WERI-Rb-1 (cell line): ENCODE results near the gene SCEL.

ENCODE experiments used
- DNase-seq: peaks from one replicate; pipeline ENCODE4 v3.0.0-alpha.2; 2020
- H3K27ac ChIP-seq: fragments of 250-450 bp; sonication (Bioruptor Pico); 2 replicates; pipeline ENCODE4 v1.5.1; 2020; ENCODE audit warnings: mild to moderate bottlenecking, moderate library complexity
- H3K27me3 ChIP-seq: fragments of 250-450 bp; sonication (Bioruptor Pico); 2 replicates; pipeline ENCODE4 v1.5.1; 2021; ENCODE audit warnings: mild to moderate bottlenecking, low read depth, moderate library complexity; ENCODE audit not compliant: insufficient read depth, severe bottlenecking
- H3K36me3 ChIP-seq: fragments of 250-450 bp; sonication (Bioruptor Pico); 2 replicates; pipeline ENCODE4 v1.5.1; 2020; ENCODE audit warnings: mild to moderate bottlenecking, moderate library complexity
- H3K4me3 ChIP-seq: 2 replicates; pipeline ENCODE4 v1.5.1; 2011; ENCODE audit warnings: low read depth, mild to moderate bottlenecking, control low read depth, low read length
- H3K9me3 ChIP-seq: fragments of 250-450 bp; sonication (Bioruptor Pico); 2 replicates; pipeline ENCODE4 v1.5.1; 2021; ENCODE audit warnings: mild to moderate bottlenecking, moderate library complexity; ENCODE audit not compliant: severe bottlenecking
- TF ChIP-seq, protein P1 (sequence below): IDR thresholded peaks from 2 replicates; pipeline ENCODE4 v1.5.1; 2011; ENCODE audit warnings: low read depth, mild to moderate bottlenecking, control low read depth, inconsistent platforms, low read length

SCEL gene

DNA sequence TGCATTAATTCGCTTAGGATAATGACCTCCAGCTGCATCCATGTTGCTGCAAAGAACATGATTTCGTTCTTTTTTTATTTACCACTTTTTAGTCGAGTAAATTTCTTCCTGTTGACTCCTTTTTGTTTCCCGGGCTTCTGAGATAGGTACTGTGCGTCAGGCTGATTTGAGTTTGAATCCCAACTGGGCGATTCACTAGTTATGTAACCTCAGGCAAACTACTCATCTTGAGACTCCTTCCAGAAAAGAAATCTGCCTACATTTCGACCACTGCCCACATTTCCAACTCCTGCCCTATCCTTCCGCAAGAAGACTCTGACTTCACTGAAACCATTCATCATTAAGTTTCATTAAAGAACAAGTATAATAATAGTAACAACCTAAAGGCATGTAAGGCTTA, 8.2 kb downstream of the SCEL start:
- no peak overlapping the region for H3K4me3 ChIP-seq
- TF ChIP-seq, protein P1, sequence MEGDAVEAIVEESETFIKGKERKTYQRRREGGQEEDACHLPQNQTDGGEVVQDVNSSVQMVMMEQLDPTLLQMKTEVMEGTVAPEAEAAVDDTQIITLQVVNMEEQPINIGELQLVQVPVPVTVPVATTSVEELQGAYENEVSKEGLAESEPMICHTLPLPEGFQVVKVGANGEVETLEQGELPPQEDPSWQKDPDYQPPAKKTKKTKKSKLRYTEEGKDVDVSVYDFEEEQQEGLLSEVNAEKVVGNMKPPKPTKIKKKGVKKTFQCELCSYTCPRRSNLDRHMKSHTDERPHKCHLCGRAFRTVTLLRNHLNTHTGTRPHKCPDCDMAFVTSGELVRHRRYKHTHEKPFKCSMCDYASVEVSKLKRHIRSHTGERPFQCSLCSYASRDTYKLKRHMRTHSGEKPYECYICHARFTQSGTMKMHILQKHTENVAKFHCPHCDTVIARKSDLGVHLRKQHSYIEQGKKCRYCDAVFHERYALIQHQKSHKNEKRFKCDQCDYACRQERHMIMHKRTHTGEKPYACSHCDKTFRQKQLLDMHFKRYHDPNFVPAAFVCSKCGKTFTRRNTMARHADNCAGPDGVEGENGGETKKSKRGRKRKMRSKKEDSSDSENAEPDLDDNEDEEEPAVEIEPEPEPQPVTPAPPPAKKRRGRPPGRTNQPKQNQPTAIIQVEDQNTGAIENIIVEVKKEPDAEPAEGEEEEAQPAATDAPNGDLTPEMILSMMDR = no peak
- H3K36me3 ChIP-seq = no peaks in the 10 kb centered on the region
- no peaks in the 10 kb centered on the region for H3K9me3 ChIP-seq
- DNase-seq = no peak
- no peak overlapping the region for H3K27ac ChIP-seq
- H3K27me3 ChIP-seq = no peaks in the 10 kb centered on the region

DNA sequence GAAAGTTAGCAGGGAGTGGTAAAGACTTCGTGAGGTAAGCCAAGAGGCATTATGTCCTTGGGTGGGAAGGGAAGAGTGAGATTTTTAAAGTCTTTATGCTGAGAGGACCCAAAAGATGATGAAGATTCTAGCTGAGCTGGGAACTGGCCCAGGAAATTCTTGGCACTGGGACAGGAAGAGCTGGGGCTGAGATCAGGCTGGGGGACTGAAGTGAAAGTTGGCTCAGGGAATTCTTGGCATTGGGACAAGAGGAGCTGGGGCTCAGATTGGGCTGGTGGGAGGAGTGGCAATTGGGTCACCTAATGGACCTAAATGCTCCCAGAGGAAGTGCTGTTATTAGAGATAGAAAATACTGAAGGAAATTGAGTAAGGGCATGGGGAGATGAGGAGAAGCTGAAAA, 8.8 kb downstream of the SCEL start:
- TF ChIP-seq, protein P1 = no peak
- no peak for DNase-seq

GRCh38 chr13:77544758-77545338, 9.3 kb downstream of the SCEL start:
- no peaks in the 10 kb centered on the region for H3K9me3 ChIP-seq
- no peak for DNase-seq
- H3K4me3 ChIP-seq = no peak overlapping the region
- no peaks in the 10 kb centered on the region for H3K27me3 ChIP-seq
- H3K36me3 ChIP-seq = no peaks in the 10 kb centered on the region
- H3K27ac ChIP-seq = no peak overlapping the region
- TF ChIP-seq, protein P1 = no peak

More for the DNA sequence above, 8.8 kb downstream of the SCEL start:
- Histone ChIP-seq H3K9me3 (no peaks in the 10 kb centered on the region), H3K27me3 (no peaks in the 10 kb centered on the region), H3K4me3 (no peak overlapping the region), H3K27ac (no peak overlapping the region), H3K36me3 (no peaks in the 10 kb centered on the region)

DNA sequence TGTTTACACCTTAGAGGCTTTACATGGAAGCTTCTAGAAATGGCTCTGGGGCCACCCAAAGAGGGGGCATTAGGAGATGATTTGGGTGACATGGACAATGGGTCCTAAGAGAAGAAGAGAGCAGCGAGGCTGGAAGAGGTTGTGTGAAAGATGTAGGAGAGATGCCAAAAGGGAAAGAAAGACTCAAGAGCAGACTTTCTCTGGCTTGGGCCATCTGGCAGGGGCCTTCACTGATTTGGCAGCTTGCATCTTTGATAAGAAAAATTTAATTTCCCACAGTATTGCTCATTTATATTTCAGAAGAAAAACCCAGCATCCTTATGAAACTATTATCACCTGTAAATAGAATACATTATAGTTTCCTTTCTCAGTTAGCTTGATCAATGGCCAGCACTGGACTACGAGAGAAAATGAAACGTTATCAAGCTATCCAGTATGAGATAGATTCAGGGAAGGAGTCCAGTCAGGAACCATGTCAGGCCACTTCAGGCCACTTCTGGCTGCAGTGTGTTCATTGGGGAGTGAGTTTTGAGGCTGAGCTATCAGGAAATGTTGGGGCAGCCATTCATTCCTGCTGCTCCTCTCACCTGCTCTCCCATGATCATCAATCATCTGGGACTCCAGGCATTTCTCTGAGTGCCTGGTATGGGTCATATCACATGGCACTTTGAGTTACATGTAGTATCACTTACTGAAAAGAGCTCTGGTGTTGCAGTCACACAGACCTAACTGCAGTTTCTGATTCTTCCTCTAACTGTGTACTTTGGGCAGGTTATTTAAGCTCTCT, 10.3 kb downstream of the SCEL start:
- H3K4me3 ChIP-seq = no peak overlapping the region
- no peak overlapping the region for H3K27ac ChIP-seq
- DNase-seq = no peak
- no peaks in the 10 kb centered on the region for H3K9me3 ChIP-seq
- no peaks in the 10 kb centered on the region for H3K27me3 ChIP-seq
- H3K36me3 ChIP-seq = no peaks in the 10 kb centered on the region
- TF ChIP-seq, protein P1 = no peak

DNA sequence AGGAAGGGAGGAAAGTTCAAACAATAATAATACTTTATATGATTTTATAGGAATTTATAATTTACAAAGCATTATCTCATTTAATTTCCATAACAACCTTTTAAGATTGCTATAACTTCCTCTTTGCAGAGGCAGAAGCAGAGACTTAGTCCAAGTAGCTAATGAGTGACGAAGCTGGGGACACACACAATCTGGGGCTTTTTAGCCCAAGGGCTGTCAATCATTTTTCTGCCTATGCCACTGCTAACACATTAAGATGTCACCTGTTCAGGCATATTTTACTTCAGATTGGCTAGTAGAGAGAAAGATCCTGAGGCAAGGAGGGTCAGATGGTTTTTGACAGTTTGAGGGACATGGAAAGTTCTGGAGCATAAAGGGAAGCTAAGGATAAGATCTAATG, 12.6 kb downstream of the SCEL start:
- no peak for DNase-seq
- H3K36me3 ChIP-seq = no peaks in the 10 kb centered on the region
- no peaks in the 10 kb centered on the region for H3K9me3 ChIP-seq
- no peaks in the 10 kb centered on the region for H3K27me3 ChIP-seq
- no peak overlapping the region for H3K27ac ChIP-seq
- H3K4me3 ChIP-seq = no peak overlapping the region
- TF ChIP-seq, protein P1 = no peak

DNA sequence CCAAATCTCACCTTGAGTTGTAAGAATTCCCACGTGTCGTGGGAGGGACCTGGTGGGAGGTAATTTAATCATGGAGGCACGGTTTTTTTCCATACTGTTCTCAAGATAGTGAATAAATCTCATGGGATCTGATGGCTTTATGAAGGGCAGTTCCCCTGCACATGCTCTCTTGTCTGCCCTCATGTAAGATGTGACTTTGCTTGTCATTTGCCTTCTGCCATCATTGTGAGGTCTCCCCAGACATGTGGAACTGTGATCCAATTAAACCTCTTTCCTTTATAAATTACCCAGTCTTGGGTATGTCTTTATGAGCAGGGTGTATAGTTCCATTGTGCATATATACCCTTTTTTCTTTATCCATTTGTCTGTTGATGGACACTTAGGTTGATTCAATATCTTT, 13.1 kb downstream of the SCEL start:
- H3K4me3 ChIP-seq = no peak overlapping the region
- H3K27me3 ChIP-seq = no peaks in the 10 kb centered on the region
- H3K36me3 ChIP-seq = no peaks in the 10 kb centered on the region
- no peak for DNase-seq
- H3K27ac ChIP-seq = no peak overlapping the region
- no peaks in the 10 kb centered on the region for H3K9me3 ChIP-seq
- TF ChIP-seq, protein P1 = no peak
